GM12878 (cell line): ENCODE results near the gene AGBL1. TPM values are rescaled to one million over a fixed set of nuclear protein-coding genes. Genes with fewer than 3 reads are reported as not detected.

Experiments
- ATAC-seq: fragments of 200-7000 bp; cut with Tn5 transposase; 3 replicates; pipeline ENCODE4 v1.9.1; 2020; ENCODE audit warnings: mild to moderate bottlenecking, moderate library complexity
- BruUV-seq: library from RNA; stranded (reverse); fragments of 400-500 nt; replicated peaks from 2 replicates; lab custom pipeline; 2021; lab: Mats Ljungman, UMichigan
- CTCF ChIA-PET: fragments of 300-600 bp; sonication (Branson Sonifier 250); formaldehyde crosslinking; extraction: SDS; loops from one replicate; lab custom pipeline; 2021; ENCODE audit warnings: inconsistent platforms; lab: Yijun Ruan, JAX
- POLR2A ChIA-PET: fragments of 350-600 bp; formaldehyde crosslinking; extraction: SDS; loops from one replicate; lab custom pipeline; 2021; ENCODE audit warnings: inconsistent platforms; lab: Charles Lee
- RAD21 ChIA-PET: fragments of 300-600 bp; sonication (Branson Sonifier 250); formaldehyde crosslinking; loops from one replicate; lab custom pipeline; 2023; ENCODE audit warnings: antibody characterized with exemption; ENCODE audit not compliant: unreplicated experiment; lab: Charles Lee
- SMC1A ChIA-PET: fragments of 300-600 bp; sonication (Branson Sonifier 250); formaldehyde crosslinking; loops from one replicate; lab custom pipeline; 2023; ENCODE audit not compliant: unreplicated experiment, uncharacterized antibody; lab: Charles Lee
- DNase-seq: peaks from one replicate; pipeline ENCODE4 v3.0.0-alpha.2; 2011; ENCODE audit warnings: low read depth, low spot score
- FAIRE-seq: peaks from 3 replicates; lab custom pipeline; 2011; peaks lifted over from hg19 to GRCh38; lab: Jason Lieb, UNC
- H2AFZ ChIP-seq: 2 replicates; pipeline ENCODE4 v1.6.0; 2011; ENCODE audit warnings: low read depth, low read length, control low read depth; ENCODE audit not compliant: control insufficient read depth
- H3K27ac ChIP-seq: 2 replicates; pipeline ENCODE4 v1.5.1; 2011; ENCODE audit warnings: control low read depth; ENCODE audit not compliant: control insufficient read depth, insufficient read depth
- H3K27me3 ChIP-seq, 2 experiments: replicated peaks in 1 of 2; 2 replicates each; pipeline versions ENCODE4 v1.6.0 to v1.6.1; 2011; ENCODE audit warnings: low read length in 1 of 2; ENCODE audit not compliant: control insufficient read depth in 2 of 2, insufficient read depth in 2 of 2
- H3K36me3 ChIP-seq, 2 experiments: 2 replicates each; pipeline ENCODE4 v1.5.1; 2011; ENCODE audit warnings: low read length in 1 of 2; ENCODE audit not compliant: control insufficient read depth in 2 of 2, insufficient read depth in 2 of 2
- H3K4me1 ChIP-seq: 2 replicates; pipeline ENCODE4 v1.6.1; 2011; ENCODE audit warnings: mild to moderate bottlenecking, low read length, moderate library complexity, mixed read lengths; ENCODE audit not compliant: control insufficient read depth, insufficient read depth
- H3K4me2 ChIP-seq: 2 replicates; pipeline ENCODE4 v1.6.0; 2011; ENCODE audit warnings: control low read depth; ENCODE audit not compliant: control insufficient read depth, insufficient read depth
- H3K4me3 ChIP-seq: fragments of 200-600 bp; sonication (generic); 2 replicates; pipeline ENCODE4 v1.5.1; 2016
- H3K79me2 ChIP-seq: 2 replicates; pipeline ENCODE4 v1.6.0; 2011; ENCODE audit warnings: low read length; ENCODE audit not compliant: control insufficient read depth, insufficient read depth
- H3K9ac ChIP-seq: 2 replicates; pipeline ENCODE4 v1.8.0; 2011; ENCODE audit warnings: low read length, control low read depth, mixed read lengths; ENCODE audit not compliant: control insufficient read depth, insufficient read depth
- H3K9me3 ChIP-seq: replicated peaks from 3 replicates; pipeline ENCODE4 v1.5.1; 2011; ENCODE audit warnings: mild to moderate bottlenecking, low read length; ENCODE audit not compliant: control insufficient read depth, insufficient read depth
- H4K20me1 ChIP-seq: 2 replicates; pipeline ENCODE4 v1.6.0; 2011; ENCODE audit not compliant: control insufficient read depth, insufficient read depth
- ATF7 ChIP-seq: fragments of 450-650 bp; IDR thresholded peaks from 2 replicates; pipeline ENCODE4 v1.6.1; 2016; ENCODE audit warnings: low read depth, mild to moderate bottlenecking
- BHLHE40 ChIP-seq, 2 experiments: fragments of 450-650 bp in 1 of 2; IDR thresholded peaks; 2 replicates each; pipeline ENCODE4 v1.6.1; 2011 to 2017; ENCODE audit warnings: low read depth in 2 of 2, borderline replicate concordance in 1 of 2, improper control_type of control experiment in 1 of 2, low read length in 1 of 2, mild to moderate bottlenecking in 1 of 2
- CBX5 ChIP-seq: sonication (generic); IDR thresholded peaks from 2 replicates; pipeline ENCODE4 v1.6.1; 2016; ENCODE audit warnings: low read depth, moderate library complexity, mild to moderate bottlenecking, inconsistent platforms
- CREM ChIP-seq: IDR thresholded peaks from 2 replicates; pipeline ENCODE4 v1.6.1; 2014; ENCODE audit warnings: antibody characterized with exemption, low read depth
- EED ChIP-seq: sonication (generic); IDR thresholded peaks from 2 replicates; pipeline ENCODE4 v1.6.1; 2016; ENCODE audit warnings: antibody characterized with exemption, low read depth
- HDGF ChIP-seq: fragments of 450-650 bp; IDR thresholded peaks from 2 replicates; pipeline ENCODE4 v1.6.1; 2016; ENCODE audit warnings: antibody characterized with exemption
- JUNB ChIP-seq: IDR thresholded peaks from 2 replicates; pipeline ENCODE4 v1.6.1; 2016; ENCODE audit warnings: antibody characterized with exemption, mild to moderate bottlenecking
- MYC ChIP-seq: IDR thresholded peaks from 2 replicates; pipeline ENCODE4 v1.6.1; 2011; ENCODE audit warnings: mild to moderate bottlenecking, low read length, moderate library complexity, inconsistent platforms; ENCODE audit not compliant: insufficient read depth, insufficient replicate concordance, insufficient read length, severe bottlenecking
- SP1 ChIP-seq: IDR thresholded peaks from one replicate; pipeline ENCODE4 v1.6.1; 2011; ENCODE audit warnings: low read depth, low read length
- STAT1 ChIP-seq: fragments of 450-650 bp; conservative IDR thresholded peaks from 2 replicates; pipeline ENCODE4 v1.6.1; 2014; ENCODE audit warnings: antibody characterized with exemption, mild to moderate bottlenecking
- TCF12 ChIP-seq: IDR thresholded peaks from 2 replicates; pipeline ENCODE4 v1.6.1; 2011; ENCODE audit warnings: low read depth, mild to moderate bottlenecking, low read length
- WGBS: methylation state at CpG from one replicate; pipeline ENCODE4 v1.1.6; 2016; ENCODE audit warnings: low lambda C conversion rate; ENCODE audit not compliant: insufficient replicate concordance, insufficient coverage; ENCODE audit errors: missing lambda C conversion rate; 5-methylcytosine and 5-hydroxymethylcytosine counted together
- in situ Hi-C: fragments of 300-500 bp; cut with MboI; formaldehyde crosslinking; loops from 9 replicates; pipeline ENCODE4 v1.14.3; 2018; ENCODE audit warnings: mixed read lengths
- intact Hi-C: fragments of 100-400 bp; cut with micrococcal nuclease; formaldehyde crosslinking; loops from one replicate; pipeline ENCODE4 v1.14.2; 2022; ENCODE audit not compliant: unreplicated experiment
- polyA plus RNA-seq, 11 experiments: library from polyadenylated mRNA; depleted of rRNA in 4 of 11; unstranded in 6 of 11; stranded (reverse) in 5 of 11; fragments of >200 nt; fragmentation: Nextera tagmentation in 4 of 11; fragmentation: Illumina TruSeq in 1 of 11; extraction: Ambion mirVana in 4 of 11; extraction: Trizol in 1 of 11; gene quantifications; 1 replicate in 1 of 11; 2 replicates in 10 of 11; pipeline versions ENCODE4 v1.2.1 to v1.2.3, GENCODE V29; 2011 to 2016; ENCODE audit warnings: inconsistent platforms in 2 of 11, missing spikeins in 2 of 11, low read depth in 1 of 11
- total RNA-seq, 4 experiments: library from RNA; depleted of rRNA in 3 of 4; stranded (reverse); fragments of >200 nt in 3 of 4; fragmentation: Illumina TruSeq in 1 of 4; extraction: Trizol in 1 of 4; gene quantifications; 2 replicates each; pipeline versions ENCODE4 v1.2.1 to v1.2.3, GENCODE V29; 2013 to 2021
- TF ChIP-seq, protein P1 (sequence below): IDR thresholded peaks from 2 replicates; pipeline ENCODE4 v1.6.1; 2011; ENCODE audit warnings: borderline replicate concordance, low read depth, mild to moderate bottlenecking, moderate library complexity, low read length; ENCODE audit not compliant: insufficient read depth, poor library complexity, severe bottlenecking
- TF ChIP-seq, protein P2 (sequence below): fragments of 150-350 bp; IDR thresholded peaks from 2 replicates; pipeline ENCODE4 v1.6.1; 2014; ENCODE audit warnings: mild to moderate bottlenecking, low read depth, low read length
- TF ChIP-seq, protein P3 (sequence below): IDR thresholded peaks from 2 replicates; pipeline ENCODE4 v1.6.1; 2011; ENCODE audit warnings: mild to moderate bottlenecking, low read depth, low read length, moderate library complexity; ENCODE audit not compliant: insufficient replicate concordance
- TF ChIP-seq, protein P4 (sequence below): IDR thresholded peaks from 2 replicates; pipeline ENCODE4 v1.6.1; 2011; ENCODE audit warnings: low read depth, low read length, improper control_type of control experiment, borderline replicate concordance
- TF ChIP-seq, protein P5 (sequence below): fragments of 450-650 bp; IDR thresholded peaks from 2 replicates; pipeline ENCODE4 v1.6.1; 2016; ENCODE audit warnings: mild to moderate bottlenecking

Gene AGBL1
- total and polyA plus RNA-seq, 10 of the 15 experiments (the other 5 are each of a cell fraction or from before 2014, with no cell fraction given): not detected

DNA sequence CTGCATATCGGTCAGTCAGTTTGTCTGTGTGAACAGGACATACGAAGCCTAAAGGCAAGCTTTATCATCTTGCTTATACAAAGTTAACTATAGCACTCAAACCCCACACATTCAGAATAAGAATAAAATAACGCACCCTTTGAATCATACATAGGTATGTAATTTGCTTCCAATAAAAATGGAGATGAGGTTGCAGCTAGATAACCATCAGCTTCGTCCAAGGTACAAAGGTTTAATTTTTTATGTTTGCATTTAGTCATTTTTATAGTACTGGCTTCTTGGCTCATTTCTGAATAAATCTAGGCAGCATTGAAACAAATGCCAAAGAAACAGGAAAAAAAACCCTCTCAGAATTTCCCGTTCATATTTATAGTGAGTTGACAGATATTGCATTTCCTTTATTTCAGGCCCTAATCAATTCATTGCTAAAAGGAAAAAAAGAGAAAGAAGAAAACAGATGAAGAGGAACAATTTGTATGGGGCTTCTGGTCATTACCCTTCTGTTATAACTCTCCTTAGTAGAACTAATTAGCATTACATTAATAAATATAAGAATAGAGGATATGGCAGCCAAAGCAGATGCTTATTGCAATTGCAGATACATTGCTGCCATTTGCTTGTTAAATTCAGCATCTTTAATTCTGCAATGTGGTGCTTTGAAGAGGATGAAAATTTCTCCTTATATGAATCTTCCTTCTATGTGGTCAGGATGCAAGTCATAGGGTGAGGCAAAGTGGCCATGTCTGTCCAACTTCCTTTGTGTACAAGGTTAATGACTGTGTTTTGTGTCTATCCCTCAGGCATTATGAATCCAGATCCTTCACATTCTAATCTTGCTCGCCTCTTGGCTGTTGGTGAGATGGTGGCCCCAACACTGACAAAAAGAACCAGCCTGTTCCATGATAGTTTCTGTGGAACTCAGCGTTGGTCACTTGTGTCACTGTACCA, 550.0 kb downstream of the AGBL1 start:
- ChIA-PET SMC1A (interaction anchor here (0.7 to 1.2 kb wide), 2 partner anchors 12 to 16 kb away, joined by 3 read pairs; no protein-coding TSS in a partner anchor), CTCF (no interaction called here), RAD21 (no interaction called here), POLR2A (no interaction called here)
- Histone ChIP-seq H3K36me3 (no peaks in the 10 kb centered on the region), H3K9ac (no peak overlapping the region), H4K20me1 (no peaks in the 10 kb centered on the region), H3K4me3 (no peak overlapping the region), H3K4me1 (no peaks in the 10 kb centered on the region), H3K4me2 (no peak overlapping the region), H3K27me3 (no peaks in the 10 kb centered on the region), H3K79me2 (no peaks in the 10 kb centered on the region), H3K9me3 (no peaks in the 10 kb centered on the region), H2AFZ (no peak overlapping the region), H3K27ac (no peak overlapping the region)
- TF ChIP-seq STAT1 (no peak), CREM (no peak), JUNB (no peak), ATF7 (no peak), HDGF (no peak), BHLHE40 (IDR thresholded peaks at IDR 0.05; ENCODE audit: borderline replicate concordance in 1 of 2, low read depth in 2 of 2, low read length in 1 of 2) (no peak), MYC (no peak), EED (no peak), TCF12 (no peak), CBX5 (no peak), SP1 (no peak)
- TF ChIP-seq, protein P1, sequence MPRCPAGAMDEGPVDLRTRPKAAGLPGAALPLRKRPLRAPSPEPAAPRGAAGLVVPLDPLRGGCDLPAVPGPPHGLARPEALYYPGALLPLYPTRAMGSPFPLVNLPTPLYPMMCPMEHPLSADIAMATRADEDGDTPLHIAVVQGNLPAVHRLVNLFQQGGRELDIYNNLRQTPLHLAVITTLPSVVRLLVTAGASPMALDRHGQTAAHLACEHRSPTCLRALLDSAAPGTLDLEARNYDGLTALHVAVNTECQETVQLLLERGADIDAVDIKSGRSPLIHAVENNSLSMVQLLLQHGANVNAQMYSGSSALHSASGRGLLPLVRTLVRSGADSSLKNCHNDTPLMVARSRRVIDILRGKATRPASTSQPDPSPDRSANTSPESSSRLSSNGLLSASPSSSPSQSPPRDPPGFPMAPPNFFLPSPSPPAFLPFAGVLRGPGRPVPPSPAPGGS: no peak
- TF ChIP-seq, protein P2, sequence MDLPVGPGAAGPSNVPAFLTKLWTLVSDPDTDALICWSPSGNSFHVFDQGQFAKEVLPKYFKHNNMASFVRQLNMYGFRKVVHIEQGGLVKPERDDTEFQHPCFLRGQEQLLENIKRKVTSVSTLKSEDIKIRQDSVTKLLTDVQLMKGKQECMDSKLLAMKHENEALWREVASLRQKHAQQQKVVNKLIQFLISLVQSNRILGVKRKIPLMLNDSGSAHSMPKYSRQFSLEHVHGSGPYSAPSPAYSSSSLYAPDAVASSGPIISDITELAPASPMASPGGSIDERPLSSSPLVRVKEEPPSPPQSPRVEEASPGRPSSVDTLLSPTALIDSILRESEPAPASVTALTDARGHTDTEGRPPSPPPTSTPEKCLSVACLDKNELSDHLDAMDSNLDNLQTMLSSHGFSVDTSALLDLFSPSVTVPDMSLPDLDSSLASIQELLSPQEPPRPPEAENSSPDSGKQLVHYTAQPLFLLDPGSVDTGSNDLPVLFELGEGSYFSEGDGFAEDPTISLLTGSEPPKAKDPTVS: no peak
- TF ChIP-seq, protein P3, sequence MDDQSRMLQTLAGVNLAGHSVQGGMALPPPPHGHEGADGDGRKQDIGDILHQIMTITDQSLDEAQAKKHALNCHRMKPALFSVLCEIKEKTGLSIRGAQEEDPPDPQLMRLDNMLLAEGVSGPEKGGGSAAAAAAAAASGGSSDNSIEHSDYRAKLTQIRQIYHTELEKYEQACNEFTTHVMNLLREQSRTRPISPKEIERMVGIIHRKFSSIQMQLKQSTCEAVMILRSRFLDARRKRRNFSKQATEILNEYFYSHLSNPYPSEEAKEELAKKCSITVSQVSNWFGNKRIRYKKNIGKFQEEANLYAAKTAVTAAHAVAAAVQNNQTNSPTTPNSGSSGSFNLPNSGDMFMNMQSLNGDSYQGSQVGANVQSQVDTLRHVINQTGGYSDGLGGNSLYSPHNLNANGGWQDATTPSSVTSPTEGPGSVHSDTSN: no peak
- TF ChIP-seq, protein P4, sequence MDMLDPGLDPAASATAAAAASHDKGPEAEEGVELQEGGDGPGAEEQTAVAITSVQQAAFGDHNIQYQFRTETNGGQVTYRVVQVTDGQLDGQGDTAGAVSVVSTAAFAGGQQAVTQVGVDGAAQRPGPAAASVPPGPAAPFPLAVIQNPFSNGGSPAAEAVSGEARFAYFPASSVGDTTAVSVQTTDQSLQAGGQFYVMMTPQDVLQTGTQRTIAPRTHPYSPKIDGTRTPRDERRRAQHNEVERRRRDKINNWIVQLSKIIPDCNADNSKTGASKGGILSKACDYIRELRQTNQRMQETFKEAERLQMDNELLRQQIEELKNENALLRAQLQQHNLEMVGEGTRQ: no peak
- TF ChIP-seq, protein P5, sequence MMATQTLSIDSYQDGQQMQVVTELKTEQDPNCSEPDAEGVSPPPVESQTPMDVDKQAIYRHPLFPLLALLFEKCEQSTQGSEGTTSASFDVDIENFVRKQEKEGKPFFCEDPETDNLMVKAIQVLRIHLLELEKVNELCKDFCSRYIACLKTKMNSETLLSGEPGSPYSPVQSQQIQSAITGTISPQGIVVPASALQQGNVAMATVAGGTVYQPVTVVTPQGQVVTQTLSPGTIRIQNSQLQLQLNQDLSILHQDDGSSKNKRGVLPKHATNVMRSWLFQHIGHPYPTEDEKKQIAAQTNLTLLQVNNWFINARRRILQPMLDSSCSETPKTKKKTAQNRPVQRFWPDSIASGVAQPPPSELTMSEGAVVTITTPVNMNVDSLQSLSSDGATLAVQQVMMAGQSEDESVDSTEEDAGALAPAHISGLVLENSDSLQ: no peak
- no peak for FAIRE-seq
- DNase-seq: no peak
- WGBS: 26% methylated on average over 7 of the region's 7 CpGs
- intact Hi-C loops: no loop called here
- BruUV-seq: no TSS peak
- ATAC-seq: no peak
- in situ Hi-C loops: no loop called here
